Thyroid gland (tissue), 4 donors: ENCODE data around the gene UBXN2A. TPM values are rescaled to one million over a fixed set of nuclear protein-coding genes. Genes with fewer than 3 reads are reported as not detected.
"Not testable (repeated sequence)": the region's sequence is repeated elsewhere in the genome, so short reads cannot be mapped to it uniquely, and the experiment has no call there.

ENCODE experiments used
- DNase-seq, 2 donors: peaks; one replicate each; pipeline ENCODE4 v3.0.0-alpha.2; 2019
- H3K27ac ChIP-seq, 3 donors: fragments of 200-600 bp; sonication (generic); 1 replicate in 2 of 3; 2 replicates in 1 of 3; pipeline ENCODE4 v1.5.1; 2016 to 2019; ENCODE audit warnings: mild to moderate bottlenecking in 1 of 3, moderate library complexity in 1 of 3
- H3K27me3 ChIP-seq: fragments of 200-600 bp; sonication (generic); one replicate; pipeline ENCODE4 v1.5.1; 2019
- H3K36me3 ChIP-seq, 2 donors: fragments of 200-600 bp; sonication (generic); one replicate each; pipeline ENCODE4 v1.5.1; 2016 to 2019
- H3K4me1 ChIP-seq, 2 donors: fragments of 200-600 bp; sonication (generic); one replicate each; pipeline ENCODE4 v1.5.1; 2017 to 2019
- H3K4me3 ChIP-seq, 3 donors: fragments of 200-600 bp; sonication (generic); replicated peaks in 1 of 3; 1 replicate in 2 of 3; 2 replicates in 1 of 3; pipeline ENCODE4 v1.5.1; 2016; ENCODE audit warnings: mild to moderate bottlenecking in 1 of 3
- H3K9me3 ChIP-seq: fragments of 200-600 bp; sonication (generic); one replicate; pipeline ENCODE4 v1.5.1; 2017
- POLR2A ChIP-seq, 2 donors: fragments of 450-650 bp; IDR thresholded peaks; one replicate each; pipeline ENCODE4 v1.6.1; 2017; ENCODE audit warnings: antibody characterized with exemption in 2 of 2, mild to moderate bottlenecking in 2 of 2, moderate library complexity in 1 of 2
- WGBS, 2 donors: methylation state at CpG; one replicate each; pipeline ENCODE4 v1.1.5; 2017; 5-methylcytosine and 5-hydroxymethylcytosine counted together
- intact Hi-C: fragments of 100-400 bp; cut with DNase I; formaldehyde crosslinking; loops from one replicate; pipeline ENCODE4 v1.15.1; 2023
- total RNA-seq, 4 donors: library from RNA; depleted of rRNA; stranded (reverse); fragments of >200 nt; gene quantifications; one replicate each; pipeline ENCODE4 v1.2.3, GENCODE V29; 2016
- TF ChIP-seq, protein P1 (sequence below), 6 experiments: fragments of 200-600 bp in 3 of 6; fragments of 450-650 bp in 3 of 6; sonication (generic) in 3 of 6; IDR thresholded peaks; one replicate each; pipeline ENCODE4 v1.5.1; 2016 to 2019; ENCODE audit warnings: antibody characterized with exemption in 6 of 6, mild to moderate bottlenecking in 2 of 6, inconsistent platforms in 1 of 6, moderate library complexity in 1 of 6

Gene UBXN2A
- total RNA-seq, 4 donors from 2014 or later = 10.7 to 14.9 (median 13.7) TPM

DNA sequence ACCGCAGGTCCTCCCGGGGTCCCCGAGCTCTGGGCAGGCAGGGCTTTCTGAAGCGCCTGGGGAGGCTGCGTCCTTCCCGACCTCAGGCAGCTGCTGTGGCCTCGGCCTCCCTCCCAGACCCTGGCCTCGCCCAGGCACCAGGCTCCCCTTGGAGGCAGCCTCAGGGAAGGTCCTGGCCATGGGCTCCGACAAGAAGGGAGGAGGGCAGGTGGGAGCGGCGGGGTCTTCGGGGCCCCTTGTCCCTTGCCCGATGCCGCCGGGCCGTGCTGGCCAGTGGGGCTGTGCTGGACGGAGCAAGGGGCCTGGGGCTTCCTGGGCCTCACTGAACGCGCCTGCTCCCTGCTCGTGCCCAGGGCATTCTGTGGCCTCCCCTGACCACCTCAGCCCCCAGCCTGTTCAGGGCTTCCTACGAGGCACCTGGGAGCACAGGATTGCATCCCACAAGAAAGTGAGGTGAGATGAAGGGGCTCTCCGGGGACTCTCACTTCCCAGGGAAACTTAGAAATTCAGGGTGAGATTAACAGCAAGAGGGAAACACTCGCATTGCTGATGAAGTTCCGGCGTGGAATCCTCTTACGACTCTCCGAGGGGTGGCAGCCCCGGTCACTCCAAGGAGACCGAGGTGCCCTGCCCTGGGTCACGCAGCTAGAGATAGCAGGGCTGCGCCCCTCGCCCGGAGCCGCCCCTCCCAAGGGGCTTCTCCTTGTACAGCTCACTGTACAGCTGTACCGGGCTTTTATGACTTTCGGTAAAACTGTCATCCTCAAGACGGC is 70.4 kb downstream of the UBXN2A start:
- Histone ChIP-seq H3K4me3 (no peak overlapping the region), H3K9me3 (no peaks in the 10 kb centered on the region), H3K4me1 (peaks cover 4 to 9% of the 10 kb centered on the region in 2 donors), H3K27me3 (peaks cover 13% of the 10 kb centered on the region), H3K36me3 (no peaks in the 10 kb centered on the region), H3K27ac (no peak overlapping the region)
- intact Hi-C loops = no loop called here
- WGBS, 2 donors = 58 to 61% methylated on average over 10 to 29 of the region's 37 CpGs
- no peak for TF ChIP-seq POLR2A (IDR thresholded peaks at IDR 0.05)
- TF ChIP-seq, protein P1, sequence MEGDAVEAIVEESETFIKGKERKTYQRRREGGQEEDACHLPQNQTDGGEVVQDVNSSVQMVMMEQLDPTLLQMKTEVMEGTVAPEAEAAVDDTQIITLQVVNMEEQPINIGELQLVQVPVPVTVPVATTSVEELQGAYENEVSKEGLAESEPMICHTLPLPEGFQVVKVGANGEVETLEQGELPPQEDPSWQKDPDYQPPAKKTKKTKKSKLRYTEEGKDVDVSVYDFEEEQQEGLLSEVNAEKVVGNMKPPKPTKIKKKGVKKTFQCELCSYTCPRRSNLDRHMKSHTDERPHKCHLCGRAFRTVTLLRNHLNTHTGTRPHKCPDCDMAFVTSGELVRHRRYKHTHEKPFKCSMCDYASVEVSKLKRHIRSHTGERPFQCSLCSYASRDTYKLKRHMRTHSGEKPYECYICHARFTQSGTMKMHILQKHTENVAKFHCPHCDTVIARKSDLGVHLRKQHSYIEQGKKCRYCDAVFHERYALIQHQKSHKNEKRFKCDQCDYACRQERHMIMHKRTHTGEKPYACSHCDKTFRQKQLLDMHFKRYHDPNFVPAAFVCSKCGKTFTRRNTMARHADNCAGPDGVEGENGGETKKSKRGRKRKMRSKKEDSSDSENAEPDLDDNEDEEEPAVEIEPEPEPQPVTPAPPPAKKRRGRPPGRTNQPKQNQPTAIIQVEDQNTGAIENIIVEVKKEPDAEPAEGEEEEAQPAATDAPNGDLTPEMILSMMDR (IDR thresholded peaks at IDR 0.05) = no peak
- DNase-seq = no peak

DNA sequence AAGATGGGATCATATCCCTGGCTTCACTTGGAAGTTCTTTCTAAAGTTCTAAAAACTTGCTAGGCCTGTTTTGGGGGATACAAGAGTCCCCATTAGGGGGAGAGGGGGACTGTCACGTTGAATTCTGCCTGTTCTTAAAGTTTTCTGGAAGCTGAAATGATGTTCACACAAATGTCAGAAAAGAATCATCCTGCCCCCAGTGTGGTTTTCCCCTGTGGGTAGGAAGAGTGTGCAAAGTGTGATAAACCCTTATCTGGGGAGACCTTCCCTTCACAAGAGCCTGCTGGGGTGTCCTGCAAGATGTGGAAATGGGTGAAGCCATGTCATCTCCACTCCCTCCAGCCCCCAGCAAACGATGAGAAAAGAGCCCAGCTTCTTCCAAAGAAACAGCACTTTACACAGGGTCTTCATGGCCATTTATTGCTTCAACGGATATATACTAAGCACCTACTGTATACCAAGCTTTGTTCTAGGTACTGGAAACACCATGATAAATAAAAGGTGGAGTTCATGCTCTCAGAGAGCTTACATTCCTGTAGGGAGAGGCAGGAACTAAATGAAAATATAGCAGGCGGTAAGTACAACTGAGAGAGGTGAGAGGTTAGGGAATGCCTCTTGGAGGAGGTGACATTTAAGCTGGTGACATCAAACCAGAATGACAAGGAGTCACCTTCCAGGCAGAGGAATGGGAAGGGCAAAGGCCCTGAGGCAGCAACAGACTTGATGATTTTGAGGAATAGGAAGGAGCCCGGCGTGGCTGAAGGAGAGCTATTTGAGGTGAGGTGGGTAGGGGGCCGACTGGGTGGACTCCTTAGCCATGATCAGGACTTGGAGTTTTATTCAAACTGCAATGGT is 71.2 kb downstream of the UBXN2A start:
- Histone ChIP-seq H3K4me1 (peaks cover 4 to 9% of the 10 kb centered on the region in 2 donors), H3K36me3 (no peaks in the 10 kb centered on the region), H3K27ac (no peak overlapping the region), H3K4me3 (no peak overlapping the region), H3K27me3 (peaks cover 13% of the 10 kb centered on the region), H3K9me3 (no peaks in the 10 kb centered on the region)
- no peak for DNase-seq
- 84 to 86% methylated on average over 7 of the region's 7 CpGs for WGBS, 2 donors
- TF ChIP-seq, protein P1 (IDR thresholded peaks at IDR 0.05) = no peak
- no peak for TF ChIP-seq POLR2A (IDR thresholded peaks at IDR 0.05)
- intact Hi-C loops = no loop called here

DNA sequence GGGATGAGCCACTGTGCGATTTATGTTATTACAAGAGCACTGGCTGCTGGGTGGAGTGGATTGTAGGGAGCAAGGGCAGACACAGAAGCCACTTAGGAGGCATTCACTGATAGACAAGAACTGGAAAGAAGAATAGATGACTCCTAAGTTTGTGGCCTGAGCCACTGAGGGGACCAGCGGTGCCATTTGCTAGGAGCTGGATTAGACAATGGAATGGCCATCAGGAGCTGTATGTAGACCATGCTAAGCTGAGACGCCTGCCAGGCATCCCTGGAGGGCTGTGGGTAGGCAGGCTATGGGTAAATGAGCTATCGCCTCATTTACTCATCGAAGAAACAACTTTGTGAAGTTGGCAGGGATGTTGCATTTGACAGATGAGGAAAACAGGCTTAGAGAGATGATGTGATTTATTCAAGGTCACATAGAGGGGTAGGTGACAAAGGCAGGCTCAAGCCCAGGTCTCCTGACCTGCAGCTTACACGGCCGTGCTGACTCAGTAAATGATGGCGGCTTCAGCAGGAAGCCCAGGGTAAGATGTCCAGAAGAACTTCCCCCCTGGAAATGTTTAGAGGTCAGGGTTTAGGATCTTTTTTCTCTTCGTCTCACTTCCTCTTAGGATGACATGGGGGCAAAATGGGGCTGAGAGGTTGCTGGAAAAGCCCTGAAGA is 72.4 kb downstream of the UBXN2A start:
- no peak for DNase-seq
- Histone ChIP-seq H3K27ac (no peak overlapping the region), H3K4me1 (peaks cover 4 to 9% of the 10 kb centered on the region in 2 donors), H3K4me3 (no peak overlapping the region), H3K27me3 (peaks cover 13% of the 10 kb centered on the region), H3K9me3 (no peaks in the 10 kb centered on the region), H3K36me3 (no peaks in the 10 kb centered on the region)
- intact Hi-C loops = no loop called here
- TF ChIP-seq, protein P1 (IDR thresholded peaks at IDR 0.05) = no peak
- no peak for TF ChIP-seq POLR2A (IDR thresholded peaks at IDR 0.05)
- WGBS, 2 donors = 76 to 79% methylated on average over 9 of the region's 9 CpGs

DNA sequence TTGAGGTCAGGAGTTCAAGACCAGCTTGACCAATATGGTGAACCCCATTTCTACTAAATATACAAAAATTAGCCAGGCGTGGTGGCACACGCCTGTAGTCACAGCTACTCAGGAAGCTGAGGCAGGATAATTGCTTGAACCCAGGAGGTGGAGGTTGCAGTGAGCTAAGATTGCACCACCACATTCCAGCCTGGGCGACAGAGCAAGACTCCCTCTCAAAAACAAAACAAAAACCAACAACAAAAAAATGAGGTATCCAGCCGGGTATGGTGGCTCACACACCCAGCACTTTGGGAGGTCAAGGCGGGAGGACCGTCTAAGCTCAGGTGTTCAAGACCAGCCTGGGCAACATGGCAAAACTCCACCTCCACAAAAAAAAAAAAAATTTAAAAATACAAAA is 74.6 kb downstream of the UBXN2A start:
- DNase-seq, H3K4me1 ChIP-seq, H3K4me3 ChIP-seq, H3K9me3 ChIP-seq, H3K27me3 ChIP-seq, H3K36me3 ChIP-seq, intact Hi-C loops, H3K27ac ChIP-seq: not testable (repeated sequence)
- 80 to 86% methylated on average over 6 of the region's 6 CpGs for WGBS, 2 donors

DNA sequence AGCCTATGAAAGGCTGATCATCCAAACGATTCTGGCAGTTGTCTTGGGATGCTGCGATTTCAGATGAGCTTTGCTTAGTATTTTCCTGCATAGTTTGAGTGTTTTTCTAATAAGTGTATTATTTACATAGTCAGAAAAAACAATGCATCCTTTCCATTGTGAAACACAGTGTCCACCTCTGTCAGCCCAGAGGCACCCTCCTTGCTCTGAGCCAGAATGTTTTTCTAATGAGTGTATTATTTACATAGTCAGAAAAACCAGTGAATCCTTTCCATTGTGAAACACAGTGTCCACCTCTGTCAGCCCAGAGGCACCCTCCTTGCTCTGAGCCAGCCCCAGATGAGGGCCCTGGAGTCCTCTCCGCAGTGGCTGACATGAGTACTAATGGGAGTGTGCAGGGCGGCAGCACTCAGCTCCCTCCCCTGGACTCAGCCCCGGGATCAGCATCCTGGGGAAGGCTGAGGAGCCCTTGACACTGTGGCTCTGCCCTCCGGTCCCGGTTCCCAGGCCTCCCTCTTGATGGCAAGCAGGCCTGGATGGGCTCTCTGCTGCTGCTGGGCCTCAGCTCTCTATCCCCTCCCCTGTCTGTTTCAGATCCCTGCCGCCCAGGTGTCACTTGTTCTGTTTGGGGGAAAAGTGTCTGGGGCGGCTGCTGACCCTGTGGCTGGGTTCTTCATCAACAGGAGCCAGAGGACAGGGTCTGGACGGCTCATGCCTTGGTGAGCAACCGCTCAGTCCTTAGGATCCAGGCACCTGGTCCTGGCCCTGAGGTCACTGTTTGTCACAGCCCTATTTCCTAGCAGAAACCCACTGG is 75.5 kb downstream of the UBXN2A start:
- WGBS, 2 donors = 67 to 90% methylated on average over 5 to 10 of the region's 11 CpGs
- H3K4me1 ChIP-seq = no peaks in the 10 kb centered on the region
- no peaks in the 10 kb centered on the region for H3K27me3 ChIP-seq
- TF ChIP-seq POLR2A (IDR thresholded peaks at IDR 0.05) = no peak
- no peak overlapping the region for H3K27ac ChIP-seq
- H3K36me3 ChIP-seq = no peaks in the 10 kb centered on the region
- no peak for DNase-seq
- no peak overlapping the region for H3K4me3 ChIP-seq
- intact Hi-C loops = no loop called here
- H3K9me3 ChIP-seq = no peaks in the 10 kb centered on the region
